PC-9 (cell line): ENCODE results near the gene SCLY. TPM values are rescaled to one million over a fixed set of nuclear protein-coding genes. Genes with fewer than 3 reads are reported as not detected.

Experiments used
- BruUV-seq: library from RNA; stranded (reverse); fragments of 400-500 nt; replicated peaks from 2 replicates; lab custom pipeline; 2021; lab: Mats Ljungman, UMichigan
- CTCF ChIA-PET: fragments of 300-600 bp; sonication (Branson Sonifier 250); formaldehyde crosslinking; loops from one replicate; lab custom pipeline; 2022; ENCODE audit warnings: antibody characterized with exemption; lab: Charles Lee
- POLR2A ChIA-PET: fragments of 300-600 bp; sonication (Branson Sonifier 250); formaldehyde crosslinking; loops from one replicate; lab custom pipeline; 2022; ENCODE audit warnings: antibody characterized with exemption; ENCODE audit not compliant: unreplicated experiment; lab: Charles Lee
- DNase-seq, 2 experiments: peaks; one replicate each; pipeline versions ENCODE4 v3.0.0 to v3.0.0-alpha.2; 2015 to 2022; ENCODE audit warnings: mixed read lengths in 1 of 2
- H2AFZ ChIP-seq: fragments of 200-600 bp; sonication (generic); 2 replicates; pipeline ENCODE4 v1.8.1; 2017; ENCODE audit warnings: antibody characterized with exemption
- H3F3A ChIP-seq: fragments of 200-600 bp; sonication (generic); 2 replicates; pipeline ENCODE4 v1.8.1; 2017; ENCODE audit warnings: antibody characterized with exemption, mild to moderate bottlenecking, low read depth; ENCODE audit not compliant: insufficient read depth
- H3K27ac ChIP-seq: fragments of 200-600 bp; sonication (generic); 2 replicates; pipeline ENCODE4 v1.6.1; 2016; ENCODE audit warnings: mixed run types
- H3K27me3 ChIP-seq: fragments of 200-600 bp; sonication (generic); 2 replicates; pipeline ENCODE4 v1.6.1; 2016; ENCODE audit warnings: low read depth, mixed run types; ENCODE audit not compliant: insufficient read depth
- H3K36me3 ChIP-seq: fragments of 200-600 bp; sonication (generic); 2 replicates; pipeline ENCODE4 v1.6.1; 2016; ENCODE audit warnings: low read depth, mixed run types
- H3K4me1 ChIP-seq: fragments of 200-600 bp; sonication (generic); replicated peaks from 2 replicates; pipeline ENCODE4 v1.6.1; 2016; ENCODE audit warnings: mixed run types; ENCODE audit not compliant: insufficient read depth
- H3K4me2 ChIP-seq: fragments of 200-600 bp; sonication (generic); 2 replicates; pipeline ENCODE4 v1.6.1; 2017; ENCODE audit warnings: mixed run types
- H3K4me3 ChIP-seq: fragments of 200-600 bp; sonication (generic); 2 replicates; pipeline ENCODE4 v1.6.1; 2016; ENCODE audit warnings: mixed run types
- H3K79me2 ChIP-seq: fragments of 200-600 bp; sonication (generic); 2 replicates; pipeline ENCODE4 v1.6.1; 2017; ENCODE audit warnings: low read depth, mixed run types
- H3K9me2 ChIP-seq: fragments of 200-600 bp; sonication (generic); 2 replicates; pipeline ENCODE4 v1.8.1; 2017; ENCODE audit warnings: mild to moderate bottlenecking; ENCODE audit not compliant: insufficient read depth
- H3K9me3 ChIP-seq: fragments of 200-600 bp; sonication (generic); 2 replicates; pipeline ENCODE4 v1.8.1; 2016; ENCODE audit warnings: low read depth; ENCODE audit not compliant: insufficient read depth
- H4K20me1 ChIP-seq: fragments of 200-600 bp; sonication (generic); 2 replicates; pipeline ENCODE4 v1.8.1; 2017; ENCODE audit not compliant: insufficient read depth
- CTCF ChIP-seq: fragments of 200-600 bp; sonication (generic); conservative IDR thresholded peaks from 2 replicates; pipeline ENCODE4 v1.6.1; 2017; ENCODE audit warnings: mixed run types, antibody characterized with exemption, mild to moderate bottlenecking, moderate library complexity
- EZH2 ChIP-seq: fragments of 200-600 bp; sonication (generic); IDR thresholded peaks from 2 replicates; pipeline ENCODE4 v1.8.0; 2017; ENCODE audit warnings: antibody characterized with exemption, low read depth
- intact Hi-C: fragments of 100-400 bp; cut with micrococcal nuclease; formaldehyde crosslinking; loops from one replicate; pipeline ENCODE4 v1.10.0; 2022; ENCODE audit not compliant: unreplicated experiment
- total RNA-seq: library from RNA; stranded (reverse); gene quantifications from 2 replicates; pipeline ENCODE4 v1.2.3, GENCODE V29; 2021

The SCLY gene
- total RNA-seq, 1 experiment from 2014 or later, result 40.0 TPM

GRCh38 chr2:238132463-238133450 is 72.0 kb downstream of the SCLY start:
- no peaks in the 10 kb centered on the region for H3K27me3 ChIP-seq
- H3K4me3 ChIP-seq, result no peak overlapping the region
- POLR2A ChIA-PET, result no interaction called here
- CTCF ChIA-PET, result interaction anchor here (0.5 kb wide), 1 partner anchor 488 kb away, joined by 4 read pairs; no protein-coding TSS in a partner anchor
- peaks cover 18% of the 10 kb centered on the region; the same call in 1 of the 2 replicates for H3F3A ChIP-seq
- H3K9me2 ChIP-seq, result no peaks in the 10 kb centered on the region
- no TSS peak for BruUV-seq
- H3K36me3 ChIP-seq, result no peaks in the 10 kb centered on the region
- H2AFZ ChIP-seq, result no peak overlapping the region
- H4K20me1 ChIP-seq, result no peaks in the 10 kb centered on the region
- DNase-seq, result no peak
- no peaks in the 10 kb centered on the region for H3K9me3 ChIP-seq
- H3K27ac ChIP-seq, result no peak overlapping the region
- peaks cover 12% of the 10 kb centered on the region for H3K4me1 ChIP-seq
- no peaks in the 10 kb centered on the region for H3K79me2 ChIP-seq
- H3K4me2 ChIP-seq, result no peak overlapping the region
- no peak for TF ChIP-seq EZH2
- TF ChIP-seq CTCF, result no peak
- intact Hi-C loops, result no loop called here

DNA sequence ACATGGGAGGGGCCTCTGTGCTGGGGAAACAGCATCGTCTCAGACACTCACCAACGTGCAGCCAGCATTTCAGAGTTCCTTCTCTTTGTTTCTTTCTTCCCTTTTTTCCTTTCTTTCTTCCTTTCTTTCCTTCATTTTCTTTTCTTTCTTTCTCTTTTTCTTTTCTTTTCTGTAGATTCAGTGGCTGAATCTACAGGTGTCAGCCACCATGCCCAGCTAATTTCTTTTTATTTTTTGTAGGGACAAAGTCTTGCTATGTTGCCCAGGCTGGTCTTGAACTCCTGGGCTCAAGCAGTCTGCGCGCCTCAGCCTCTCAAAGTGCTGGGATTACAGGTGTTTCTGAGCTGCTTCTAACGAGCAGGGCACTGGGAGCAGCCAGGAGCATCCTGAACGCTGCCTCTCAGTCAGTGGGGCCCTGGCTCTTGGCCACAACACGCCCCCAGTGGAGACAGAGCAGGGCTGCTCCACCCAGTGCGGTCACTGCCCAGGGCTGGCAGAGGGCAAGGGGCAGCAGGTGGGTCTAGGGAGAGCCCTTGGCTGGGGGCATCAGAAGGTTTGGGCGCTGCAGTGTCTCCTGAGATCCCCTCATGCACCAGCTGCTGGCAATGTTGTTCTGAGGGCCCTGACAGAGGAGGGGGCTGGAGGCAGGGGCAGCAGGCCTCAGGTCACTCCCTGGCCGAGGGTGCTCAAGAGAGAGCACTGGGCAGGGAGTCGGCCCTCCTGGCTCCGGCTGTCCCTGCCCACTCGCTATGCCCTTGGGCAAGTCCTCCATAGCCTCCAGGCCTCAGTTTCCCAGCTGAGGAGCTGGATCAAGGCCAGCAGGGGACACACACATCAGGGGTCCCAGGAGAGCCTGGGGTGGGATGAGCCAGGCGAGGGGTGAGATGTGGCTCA is 72.9 kb downstream of the SCLY start:
- Histone ChIP-seq H3F3A (peaks cover 19% of the 10 kb centered on the region; the same call in 1 of the 2 replicates), H3K79me2 (no peaks in the 10 kb centered on the region), H3K4me3 (no peak overlapping the region), H3K27me3 (no peaks in the 10 kb centered on the region), H3K27ac (no peak overlapping the region), H3K9me3 (no peaks in the 10 kb centered on the region), H2AFZ (no peak overlapping the region), H3K9me2 (no peaks in the 10 kb centered on the region), H3K36me3 (no peaks in the 10 kb centered on the region), H3K4me1 (peaks cover 22% of the 10 kb centered on the region), H3K4me2 (no peak overlapping the region), H4K20me1 (no peaks in the 10 kb centered on the region)
- ChIA-PET POLR2A (no interaction called here), CTCF (interaction anchor here (0.5 kb wide), 1 partner anchor 487 kb away, joined by 4 read pairs; no protein-coding TSS in a partner anchor)
- intact Hi-C loops, result no loop called here
- no peak for TF ChIP-seq EZH2
- no peak for TF ChIP-seq CTCF
- no TSS peak for BruUV-seq
- no peak for DNase-seq

- H3K27me3 ChIP-seq, result no peaks in the 10 kb centered on the region
- H3K36me3 ChIP-seq, result no peaks in the 10 kb centered on the region
- H3K9me2 ChIP-seq, result no peaks in the 10 kb centered on the region
- no peak overlapping the region for H3K4me2 ChIP-seq
- ChIA-PET CTCF (interaction anchor here (0.8 kb wide), 1 partner anchor 87 kb away, joined by 3 read pairs; no protein-coding TSS in a partner anchor), POLR2A (no interaction called here)
- no peaks in the 10 kb centered on the region for H3K9me3 ChIP-seq
- H3K4me1 ChIP-seq, result peaks cover 28% of the 10 kb centered on the region
- no peak for DNase-seq
- H3K27ac ChIP-seq, result no peak overlapping the region
- H2AFZ ChIP-seq, result no peak overlapping the region
- H3K4me3 ChIP-seq, result no peak overlapping the region
- no TSS peak for BruUV-seq
- TF ChIP-seq EZH2, result no peak
- TF ChIP-seq CTCF, result no peak
- peaks cover 19% of the 10 kb centered on the region; the same call in 1 of the 2 replicates for H3F3A ChIP-seq
- intact Hi-C loops, result no loop called here
- no peaks in the 10 kb centered on the region for H3K79me2 ChIP-seq
- H4K20me1 ChIP-seq, result no peaks in the 10 kb centered on the region
These were observed 73.6 kb downstream of the SCLY start for GRCh38 chr2:238134393-238134785.
